Measurements from ENCODE around the gene RFNG.

RFNG gene, protein sequence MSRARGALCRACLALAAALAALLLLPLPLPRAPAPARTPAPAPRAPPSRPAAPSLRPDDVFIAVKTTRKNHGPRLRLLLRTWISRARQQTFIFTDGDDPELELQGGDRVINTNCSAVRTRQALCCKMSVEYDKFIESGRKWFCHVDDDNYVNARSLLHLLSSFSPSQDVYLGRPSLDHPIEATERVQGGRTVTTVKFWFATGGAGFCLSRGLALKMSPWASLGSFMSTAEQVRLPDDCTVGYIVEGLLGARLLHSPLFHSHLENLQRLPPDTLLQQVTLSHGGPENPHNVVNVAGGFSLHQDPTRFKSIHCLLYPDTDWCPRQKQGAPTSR

DNA sequence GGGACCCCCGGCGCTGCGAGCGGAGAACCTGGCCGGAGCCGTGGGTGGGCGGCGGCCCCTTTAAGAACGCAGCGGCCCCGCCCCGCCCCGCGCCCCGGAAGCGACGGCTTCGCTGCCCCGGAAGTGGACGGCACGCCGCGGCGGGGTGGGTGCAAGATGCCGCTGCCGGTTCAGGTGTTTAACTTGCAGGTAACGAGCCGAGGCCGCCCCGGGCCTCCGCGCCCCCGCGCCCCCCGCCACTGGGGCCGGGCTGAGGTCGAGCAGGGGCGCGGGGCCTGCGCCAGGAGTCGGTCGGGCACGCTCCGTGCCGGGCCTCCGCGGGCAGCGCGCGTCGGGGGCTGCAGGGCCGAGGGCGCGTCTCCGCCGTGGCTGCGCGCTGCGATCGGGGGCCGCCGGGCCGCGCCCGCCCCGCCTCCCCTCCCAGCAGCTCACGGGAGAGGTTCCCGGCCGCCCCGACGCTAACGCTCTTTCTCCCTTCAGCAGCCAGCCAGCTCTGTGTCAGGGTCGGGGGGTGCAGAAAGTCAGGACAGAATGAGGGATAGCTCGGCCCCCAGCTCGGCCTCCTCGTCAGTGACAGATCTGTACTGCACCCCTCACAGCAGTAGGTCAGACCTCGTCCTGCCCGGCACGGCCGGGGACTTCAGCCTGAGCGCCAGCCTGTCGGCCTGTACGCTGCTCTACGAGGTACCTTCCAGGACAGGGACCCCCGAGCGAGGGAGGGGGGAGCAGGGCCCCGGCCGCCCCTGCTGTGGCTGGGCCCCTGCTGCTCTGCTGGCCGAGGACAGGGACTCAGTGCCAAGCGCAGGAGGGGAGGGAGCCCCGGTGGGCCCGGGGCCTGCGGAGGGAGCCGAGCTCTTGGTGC lies at the start of gene RFNG, which contains the start of gene GPS1:
Gene RFNG, minus strand, starts transcription at position 36 of the 862 bp plus-strand sequence. CDS start 45 bp downstream, outside the sequence.
Gene GPS1, plus strand, starts transcription at position 123 of the 862 bp plus-strand sequence. Its CDS starts 34 bp downstream, at position 157.
- TF ChIP-seq MYC (IDR thresholded peaks at IDR 0.05; ENCODE audit: low read depth, low read length): no peak
- TF ChIP-seq, protein P1, sequence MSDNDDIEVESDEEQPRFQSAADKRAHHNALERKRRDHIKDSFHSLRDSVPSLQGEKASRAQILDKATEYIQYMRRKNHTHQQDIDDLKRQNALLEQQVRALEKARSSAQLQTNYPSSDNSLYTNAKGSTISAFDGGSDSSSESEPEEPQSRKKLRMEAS (IDR thresholded peaks at IDR 0.05; ENCODE audit: low read depth, low read length): peak; percentile 31; the same call in 1 of the 2 replicates
- peak within 1 kb of the TSS; percentile 80 for H3K4me3 ChIP-seq (ENCODE audit: low read depth, low read length)
- peak; percentile 80 for DNase-seq (ENCODE audit: low read depth)

DNA sequence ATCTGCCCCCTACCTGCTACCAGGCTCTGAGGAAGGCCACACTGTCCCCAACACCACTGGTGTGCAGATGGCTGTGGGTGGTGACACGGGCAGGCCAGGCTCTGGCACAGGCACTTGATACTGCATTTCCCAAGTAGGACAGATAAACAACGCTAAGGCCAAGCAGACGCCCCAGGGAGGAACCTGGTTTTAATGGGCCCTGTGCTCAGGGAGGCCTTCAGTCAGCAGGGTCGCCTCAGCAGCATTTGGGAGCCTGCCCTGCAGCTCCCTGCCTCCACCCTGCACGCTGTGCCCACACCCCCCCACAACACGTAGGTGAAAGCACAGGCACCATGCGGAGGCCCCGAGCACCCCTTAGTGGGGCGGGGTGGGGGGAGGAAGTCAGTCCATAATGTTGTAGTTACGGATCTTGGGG lies 49.7 kb upstream of the RFNG start:
- DNase-seq (ENCODE audit: low read depth): peak; percentile 66
- no peak overlapping the region for H3K4me3 ChIP-seq (ENCODE audit: low read depth, low read length)
- TF ChIP-seq, protein P2, sequence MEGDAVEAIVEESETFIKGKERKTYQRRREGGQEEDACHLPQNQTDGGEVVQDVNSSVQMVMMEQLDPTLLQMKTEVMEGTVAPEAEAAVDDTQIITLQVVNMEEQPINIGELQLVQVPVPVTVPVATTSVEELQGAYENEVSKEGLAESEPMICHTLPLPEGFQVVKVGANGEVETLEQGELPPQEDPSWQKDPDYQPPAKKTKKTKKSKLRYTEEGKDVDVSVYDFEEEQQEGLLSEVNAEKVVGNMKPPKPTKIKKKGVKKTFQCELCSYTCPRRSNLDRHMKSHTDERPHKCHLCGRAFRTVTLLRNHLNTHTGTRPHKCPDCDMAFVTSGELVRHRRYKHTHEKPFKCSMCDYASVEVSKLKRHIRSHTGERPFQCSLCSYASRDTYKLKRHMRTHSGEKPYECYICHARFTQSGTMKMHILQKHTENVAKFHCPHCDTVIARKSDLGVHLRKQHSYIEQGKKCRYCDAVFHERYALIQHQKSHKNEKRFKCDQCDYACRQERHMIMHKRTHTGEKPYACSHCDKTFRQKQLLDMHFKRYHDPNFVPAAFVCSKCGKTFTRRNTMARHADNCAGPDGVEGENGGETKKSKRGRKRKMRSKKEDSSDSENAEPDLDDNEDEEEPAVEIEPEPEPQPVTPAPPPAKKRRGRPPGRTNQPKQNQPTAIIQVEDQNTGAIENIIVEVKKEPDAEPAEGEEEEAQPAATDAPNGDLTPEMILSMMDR (IDR thresholded peaks at IDR 0.05; ENCODE audit: low read depth, low read length): no peak
- TF ChIP-seq MYC (IDR thresholded peaks at IDR 0.05; ENCODE audit: low read depth, low read length) (0 out of 2 replicates have a peak, but pooled peaks have one; percentile 41), POLR2A (IDR thresholded peaks at IDR 0.05; ENCODE audit: extremely low read depth, insufficient read length) (no peak)
- TF ChIP-seq, protein P1 (IDR thresholded peaks at IDR 0.05; ENCODE audit: low read depth, low read length): no peak

DNA sequence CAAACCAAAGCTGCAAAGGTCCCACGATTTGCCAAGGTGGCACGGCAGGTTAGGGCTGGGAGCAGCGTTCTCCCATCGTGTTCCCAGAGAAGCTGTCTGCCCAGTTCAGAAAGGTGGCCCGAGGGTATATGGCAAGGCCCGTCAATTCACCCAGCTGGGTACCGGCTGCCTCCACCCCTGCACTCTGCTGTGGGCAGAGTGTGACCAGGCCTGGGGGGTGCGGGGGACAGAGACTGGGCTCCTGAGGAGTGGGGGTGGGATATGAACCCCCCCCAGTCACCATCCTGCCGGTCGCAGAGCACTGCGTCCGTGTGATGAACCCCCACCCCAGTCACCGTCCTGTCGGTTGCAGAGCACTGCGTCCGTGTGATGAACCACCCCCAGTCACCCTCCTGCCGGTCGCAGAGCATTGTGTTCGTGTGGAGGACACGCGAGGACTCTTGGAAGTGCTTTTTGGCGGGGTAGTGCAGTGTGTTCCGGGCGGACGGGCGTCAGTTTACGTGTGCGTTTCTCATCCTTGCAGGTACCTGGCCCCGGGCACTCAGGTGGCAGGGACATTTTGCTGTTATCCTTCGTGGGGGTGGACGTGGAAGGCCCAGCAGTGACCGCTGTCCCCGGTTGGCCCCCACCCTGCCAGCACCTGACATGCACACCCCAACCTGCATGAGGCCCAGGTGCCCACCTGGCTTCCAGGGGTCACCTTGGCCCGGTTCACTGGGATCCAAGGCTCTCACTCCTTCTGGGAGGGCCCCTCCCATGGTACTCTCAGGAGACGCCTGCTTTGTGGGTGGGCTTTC lies 49.1 kb upstream of the RFNG start:
- no peak overlapping the region for H3K4me3 ChIP-seq (ENCODE audit: low read depth, low read length)
- TF ChIP-seq, protein P2 (IDR thresholded peaks at IDR 0.05; ENCODE audit: low read depth, low read length): no peak
- TF ChIP-seq POLR2A (IDR thresholded peaks at IDR 0.05; ENCODE audit: extremely low read depth, insufficient read length) (no peak), MYC (IDR thresholded peaks at IDR 0.05; ENCODE audit: low read depth, low read length) (no peak)
- TF ChIP-seq, protein P1 (IDR thresholded peaks at IDR 0.05; ENCODE audit: low read depth, low read length): no peak
- peak; percentile 24 for DNase-seq (ENCODE audit: low read depth)

DNA sequence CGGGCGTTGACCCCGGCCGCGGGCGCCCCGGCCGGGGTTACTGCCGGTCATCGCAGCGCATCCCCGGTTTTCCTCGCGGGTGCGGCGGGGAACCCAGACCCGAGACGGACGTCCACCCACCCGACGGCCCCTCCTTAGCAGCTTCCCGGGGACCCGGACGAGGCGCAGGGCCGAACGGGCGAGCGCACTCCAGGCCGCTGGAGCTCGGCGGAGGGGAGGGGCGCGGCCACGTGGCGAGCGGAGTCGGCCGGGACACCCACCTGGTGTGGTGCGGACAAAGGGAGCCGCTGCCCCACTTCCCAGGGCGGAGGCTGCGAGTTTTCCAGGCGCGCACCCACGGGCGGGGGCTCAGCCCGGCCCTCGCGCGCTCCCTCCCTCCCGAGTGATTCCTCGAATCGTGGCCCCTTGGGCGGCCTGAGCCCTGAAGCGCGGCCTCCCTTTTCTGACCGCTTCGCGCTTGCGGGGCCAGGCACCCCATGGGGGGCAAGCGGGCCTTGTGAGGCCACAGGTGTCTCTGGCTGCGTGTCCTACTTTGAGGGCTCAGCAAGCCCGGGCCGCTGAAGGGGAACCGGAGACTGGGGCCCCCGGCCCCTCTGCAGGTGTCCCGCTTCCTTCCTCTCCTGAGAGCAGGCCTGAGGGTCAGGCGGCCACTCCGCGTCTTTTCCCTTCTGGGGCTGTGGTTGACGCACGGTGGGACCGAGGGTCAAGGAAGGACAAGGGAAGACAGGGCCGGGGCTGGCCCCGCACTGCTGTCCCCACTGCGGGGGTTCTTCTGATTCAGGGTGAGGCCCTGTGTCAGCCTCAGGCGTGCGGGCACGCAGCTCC lies 47.5 kb upstream of the RFNG start:
- H3K4me3 ChIP-seq (ENCODE audit: low read depth, low read length): peak overlapping the region; percentile 49
- TF ChIP-seq, protein P2 (IDR thresholded peaks at IDR 0.05; ENCODE audit: low read depth, low read length): no peak
- TF ChIP-seq MYC (IDR thresholded peaks at IDR 0.05; ENCODE audit: low read depth, low read length): peak; percentile 87
- TF ChIP-seq POLR2A (IDR thresholded peaks at IDR 0.05; ENCODE audit: extremely low read depth, insufficient read length): peak; percentile 15
- TF ChIP-seq, protein P1 (IDR thresholded peaks at IDR 0.05; ENCODE audit: low read depth, low read length): peak; percentile 84
- peak; percentile 64 for DNase-seq (ENCODE audit: low read depth)

DNA sequence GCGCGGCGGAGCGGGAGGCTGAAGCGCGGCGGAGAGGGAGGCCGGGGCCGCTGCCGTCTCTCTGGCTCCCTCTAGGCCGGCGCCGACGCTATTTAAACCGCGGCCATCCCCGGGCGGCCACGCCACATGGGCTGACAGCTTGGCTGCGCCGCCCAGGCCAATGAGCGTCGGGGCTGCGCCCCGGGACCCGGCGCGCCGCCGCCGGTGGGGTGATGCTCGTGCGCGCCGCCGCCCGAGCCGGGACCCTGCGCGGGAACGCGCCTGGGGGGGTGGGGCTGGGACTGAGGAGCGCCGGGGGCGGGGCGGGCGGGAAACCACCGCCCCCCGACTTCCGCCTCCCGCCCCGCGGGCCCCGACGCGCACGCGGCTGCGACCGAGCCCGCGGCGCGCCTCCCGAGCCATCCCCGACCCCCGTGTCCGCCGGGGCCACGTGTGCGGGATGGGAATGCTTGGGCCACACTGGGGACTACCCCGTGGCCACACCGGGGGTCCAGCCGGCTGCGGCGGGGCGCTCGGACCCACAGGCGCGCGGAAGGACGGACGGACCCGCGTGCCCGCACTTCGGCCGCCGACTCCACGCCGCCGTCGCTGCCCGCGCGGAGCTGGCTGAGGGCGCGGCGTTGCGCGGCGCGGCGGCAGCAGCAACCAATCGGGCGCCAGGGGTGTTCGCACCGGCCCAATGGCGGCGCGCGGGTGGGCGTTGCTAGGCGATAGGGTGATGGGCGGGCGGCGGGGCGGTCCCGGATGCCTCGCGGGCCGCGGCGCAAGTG lies 46.7 kb upstream of the RFNG start, which contains the start of gene FASN:
Gene FASN, minus strand, starts transcription at position 68 of the 770 bp plus-strand sequence. CDS start 1,791 bp downstream, outside the sequence.
- H3K4me3 ChIP-seq (ENCODE audit: low read depth, low read length): peak within 1 kb of the TSS; percentile 86
- DNase-seq (ENCODE audit: low read depth): peak; percentile 96
- TF ChIP-seq POLR2A (IDR thresholded peaks at IDR 0.05; ENCODE audit: extremely low read depth, insufficient read length) (peak; percentile 79), MYC (IDR thresholded peaks at IDR 0.05; ENCODE audit: low read depth, low read length) (peak; percentile 63)
- TF ChIP-seq, protein P2 (IDR thresholded peaks at IDR 0.05; ENCODE audit: low read depth, low read length): no peak
- TF ChIP-seq, protein P1 (IDR thresholded peaks at IDR 0.05; ENCODE audit: low read depth, low read length): peak; percentile 75

Data from NB4 (cell line).